Transverse colon (tissue), 4 donors: ENCODE results near the gene RGS3.

Experiments used
- POLR2AphosphoS5 ChIP-seq, 3 donors: sonication (generic); formaldehyde crosslinking; IDR thresholded peaks; one replicate each; pipeline ENCODE4 v1.6.1; 2016; ENCODE audit warnings: antibody characterized with exemption in 3 of 3
- TF ChIP-seq, protein P1 (sequence below), 5 experiments: fragments of 200-600 bp in 3 of 5; fragments of 450-650 bp in 2 of 5; sonication (generic) in 3 of 5; IDR thresholded peaks; 1 replicate in 2 of 5; 2 replicates in 3 of 5; pipeline ENCODE4 v1.5.1; 2016 to 2017; ENCODE audit warnings: antibody characterized with exemption in 5 of 5, inconsistent platforms in 3 of 5, mild to moderate bottlenecking in 2 of 5, moderate library complexity in 1 of 5

DNA sequence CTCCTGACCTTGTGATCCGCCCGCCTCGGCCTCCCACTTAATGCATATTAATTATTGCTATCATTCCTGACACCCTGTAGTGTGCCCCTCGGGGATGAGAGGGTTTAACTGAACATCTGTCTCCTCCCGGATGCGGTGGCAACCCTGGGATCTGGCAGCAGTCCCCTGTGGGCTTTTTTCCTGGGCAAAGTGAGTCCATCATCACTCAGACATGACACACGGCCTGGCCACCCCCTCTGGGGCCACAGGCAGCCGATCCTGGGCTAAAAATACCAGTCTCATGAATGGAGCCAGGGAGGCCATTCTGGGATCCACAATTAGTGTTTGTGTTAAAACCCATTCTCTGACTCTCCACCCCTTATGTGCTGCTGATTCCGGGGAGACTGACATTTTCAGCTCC lies 161.2 kb downstream of the RGS3 start:
- TF ChIP-seq, protein P1, sequence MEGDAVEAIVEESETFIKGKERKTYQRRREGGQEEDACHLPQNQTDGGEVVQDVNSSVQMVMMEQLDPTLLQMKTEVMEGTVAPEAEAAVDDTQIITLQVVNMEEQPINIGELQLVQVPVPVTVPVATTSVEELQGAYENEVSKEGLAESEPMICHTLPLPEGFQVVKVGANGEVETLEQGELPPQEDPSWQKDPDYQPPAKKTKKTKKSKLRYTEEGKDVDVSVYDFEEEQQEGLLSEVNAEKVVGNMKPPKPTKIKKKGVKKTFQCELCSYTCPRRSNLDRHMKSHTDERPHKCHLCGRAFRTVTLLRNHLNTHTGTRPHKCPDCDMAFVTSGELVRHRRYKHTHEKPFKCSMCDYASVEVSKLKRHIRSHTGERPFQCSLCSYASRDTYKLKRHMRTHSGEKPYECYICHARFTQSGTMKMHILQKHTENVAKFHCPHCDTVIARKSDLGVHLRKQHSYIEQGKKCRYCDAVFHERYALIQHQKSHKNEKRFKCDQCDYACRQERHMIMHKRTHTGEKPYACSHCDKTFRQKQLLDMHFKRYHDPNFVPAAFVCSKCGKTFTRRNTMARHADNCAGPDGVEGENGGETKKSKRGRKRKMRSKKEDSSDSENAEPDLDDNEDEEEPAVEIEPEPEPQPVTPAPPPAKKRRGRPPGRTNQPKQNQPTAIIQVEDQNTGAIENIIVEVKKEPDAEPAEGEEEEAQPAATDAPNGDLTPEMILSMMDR (IDR thresholded peaks at IDR 0.05): no peak
- no peak for TF ChIP-seq POLR2AphosphoS5 (IDR thresholded peaks at IDR 0.05)
